Keratinocyte (primary cell): ENCODE results near the gene TTC28. TPM values are rescaled to one million over a fixed set of nuclear protein-coding genes. Genes with fewer than 3 reads are reported as not detected.

ENCODE experiments used
- DNase-seq: peaks from one replicate; pipeline ENCODE4 v3.0.0-alpha.2; 2011; ENCODE audit warnings: low read depth, missing footprints, low spot score
- FAIRE-seq: peaks from 2 replicates; lab custom pipeline; 2011; peaks lifted over from hg19 to GRCh38; lab: Jason Lieb, UNC
- H2AFZ ChIP-seq: 2 replicates; pipeline ENCODE4 v1.6.0; 2012; ENCODE audit warnings: low read length, control low read depth, inconsistent platforms; ENCODE audit not compliant: control insufficient read depth
- H3K27ac ChIP-seq: 2 replicates; pipeline ENCODE4 v1.5.1; 2011; ENCODE audit warnings: low read length; ENCODE audit not compliant: control insufficient read depth, insufficient read depth
- H3K27me3 ChIP-seq: 3 replicates; pipeline ENCODE4 v1.6.0; 2011; ENCODE audit warnings: low read length; ENCODE audit not compliant: control insufficient read depth, insufficient read depth; ENCODE audit errors: extremely low read depth
- H3K36me3 ChIP-seq, 2 experiments: 2 replicates in 1 of 2; 3 replicates in 1 of 2; pipeline ENCODE4 v1.5.1; 2011; ENCODE audit warnings: low read length in 2 of 2, mild to moderate bottlenecking in 1 of 2; ENCODE audit not compliant: control insufficient read depth in 2 of 2, insufficient read depth in 2 of 2; ENCODE audit errors: extremely low read depth in 1 of 2
- H3K4me1 ChIP-seq: 3 replicates; pipeline ENCODE4 v1.5.1; 2011; ENCODE audit warnings: low read length; ENCODE audit not compliant: control insufficient read depth, insufficient read depth; ENCODE audit errors: extremely low read depth
- H3K4me2 ChIP-seq: 3 replicates; pipeline ENCODE4 v1.6.0; 2011; ENCODE audit warnings: low read depth, low read length; ENCODE audit not compliant: control insufficient read depth, insufficient read depth; ENCODE audit errors: extremely low read depth
- H3K4me3 ChIP-seq, 3 experiments: fragments of 200-600 bp in 1 of 3; sonication (generic) in 1 of 3; 2 replicates in 2 of 3; 3 replicates in 1 of 3; pipeline ENCODE4 v1.5.1; 2011 to 2016; ENCODE audit warnings: low read length in 3 of 3, mild to moderate bottlenecking in 3 of 3, control low read depth in 2 of 3, inconsistent platforms in 1 of 3, low read depth in 1 of 3, mixed read lengths in 1 of 3, mixed run types in 1 of 3, moderate library complexity in 1 of 3; ENCODE audit not compliant: control insufficient read depth in 2 of 3, insufficient read depth in 2 of 3; ENCODE audit errors: extremely low read depth in 1 of 3
- H3K79me2 ChIP-seq: 2 replicates; pipeline ENCODE4 v1.6.0; 2012; ENCODE audit warnings: low read length; ENCODE audit not compliant: control insufficient read depth, insufficient read depth
- H3K9ac ChIP-seq: 3 replicates; pipeline ENCODE4 v1.6.0; 2011; ENCODE audit warnings: low read length; ENCODE audit not compliant: control insufficient read depth, insufficient read depth; ENCODE audit errors: extremely low read depth
- H3K9me1 ChIP-seq: 3 replicates; pipeline ENCODE4 v1.6.0; 2011; ENCODE audit warnings: low read length; ENCODE audit not compliant: control insufficient read depth, insufficient read depth; ENCODE audit errors: extremely low read depth
- H3K9me3 ChIP-seq: 2 replicates; pipeline ENCODE4 v1.5.1; 2012; ENCODE audit warnings: low read depth, low read length; ENCODE audit not compliant: control insufficient read depth
- H4K20me1 ChIP-seq: 3 replicates; pipeline ENCODE4 v1.6.0; 2011; ENCODE audit warnings: low read length; ENCODE audit not compliant: control insufficient read depth, insufficient read depth; ENCODE audit errors: extremely low read depth
- EZH2 ChIP-seq: IDR thresholded peaks from one replicate; pipeline ENCODE4 v1.6.1; 2012; ENCODE audit warnings: inconsistent platforms, mild to moderate bottlenecking, low read length, moderate library complexity
- dilution Hi-C: fragments of 300-500 bp; cut with MboI; formaldehyde crosslinking; loops from one replicate; pipeline ENCODE4 v1.7.0; 2020; ENCODE audit warnings: low sequenced_read_pairs; ENCODE audit not compliant: extremely low pct_ligation_motif_present
- polyA plus RNA-seq, 5 experiments: library from polyadenylated mRNA; depleted of rRNA in 3 of 5; stranded (reverse) in 3 of 5; stranded (forward) in 1 of 5; unstranded in 1 of 5; fragments of >200 nt; gene quantifications; 1 replicate in 1 of 5; 2 replicates in 3 of 5; 3 replicates in 1 of 5; pipeline versions ENCODE4 v1.2.1 to v1.2.3, GENCODE V29; 2011 to 2012; ENCODE audit warnings: missing spikeins in 2 of 5, low read depth in 1 of 5, low replicate concordance in 1 of 5
- TF ChIP-seq, protein P1 (sequence below), 3 experiments: IDR thresholded peaks in 1 of 3; conservative IDR thresholded peaks in 1 of 3; optimal IDR thresholded peaks in 1 of 3; 2 replicates in 2 of 3; 3 replicates in 1 of 3; pipeline versions ENCODE3 to v1.5.1; 2011; ENCODE audit warnings: low read length in 3 of 3, mild to moderate bottlenecking in 3 of 3, moderate library complexity in 2 of 3, control low read depth in 1 of 3, inconsistent platforms in 1 of 3; ENCODE audit not compliant: insufficient read depth in 2 of 3; ENCODE audit errors: extremely low read depth in 1 of 3

The TTC28 gene
- polyA plus RNA-seq, 1 donor (not counting 4 experiments of a cell fraction or from before 2014, with no cell fraction given) = 0.66 TPM

DNA sequence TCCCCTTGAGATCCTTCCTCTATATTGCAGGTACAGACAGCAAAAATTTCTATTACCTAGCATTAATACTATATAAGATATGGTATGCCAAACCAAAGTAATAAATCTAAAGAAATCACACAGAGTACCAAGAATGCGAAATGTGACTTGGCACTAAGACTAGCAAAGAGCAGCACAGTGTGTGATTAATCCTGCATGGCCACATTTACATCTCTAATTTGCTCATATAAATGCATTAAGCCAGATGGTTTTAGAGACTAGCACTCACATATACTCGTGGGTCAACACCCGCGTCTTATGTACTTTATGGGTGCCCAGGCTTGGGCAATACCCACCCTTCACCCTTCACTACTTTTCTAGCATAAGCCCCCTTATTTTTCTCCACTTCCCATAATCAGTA lies 213.2 kb downstream of the TTC28 start:
- Histone ChIP-seq H3K4me1 (no peaks in the 10 kb centered on the region), H3K79me2 (no peaks in the 10 kb centered on the region), H4K20me1 (no peaks in the 10 kb centered on the region), H3K27ac (no peak overlapping the region), H3K4me2 (no peak overlapping the region), H3K9me3 (no peaks in the 10 kb centered on the region), H3K9me1 (no peaks in the 10 kb centered on the region), H2AFZ (no peak overlapping the region), H3K9ac (no peak overlapping the region), H3K27me3 (no peaks in the 10 kb centered on the region), H3K36me3 (no peaks in the 10 kb centered on the region), H3K4me3 (no peak overlapping the region)
- DNase-seq = no peak
- FAIRE-seq = no peak
- dilution Hi-C loops = no loop called here
- TF ChIP-seq, protein P1, sequence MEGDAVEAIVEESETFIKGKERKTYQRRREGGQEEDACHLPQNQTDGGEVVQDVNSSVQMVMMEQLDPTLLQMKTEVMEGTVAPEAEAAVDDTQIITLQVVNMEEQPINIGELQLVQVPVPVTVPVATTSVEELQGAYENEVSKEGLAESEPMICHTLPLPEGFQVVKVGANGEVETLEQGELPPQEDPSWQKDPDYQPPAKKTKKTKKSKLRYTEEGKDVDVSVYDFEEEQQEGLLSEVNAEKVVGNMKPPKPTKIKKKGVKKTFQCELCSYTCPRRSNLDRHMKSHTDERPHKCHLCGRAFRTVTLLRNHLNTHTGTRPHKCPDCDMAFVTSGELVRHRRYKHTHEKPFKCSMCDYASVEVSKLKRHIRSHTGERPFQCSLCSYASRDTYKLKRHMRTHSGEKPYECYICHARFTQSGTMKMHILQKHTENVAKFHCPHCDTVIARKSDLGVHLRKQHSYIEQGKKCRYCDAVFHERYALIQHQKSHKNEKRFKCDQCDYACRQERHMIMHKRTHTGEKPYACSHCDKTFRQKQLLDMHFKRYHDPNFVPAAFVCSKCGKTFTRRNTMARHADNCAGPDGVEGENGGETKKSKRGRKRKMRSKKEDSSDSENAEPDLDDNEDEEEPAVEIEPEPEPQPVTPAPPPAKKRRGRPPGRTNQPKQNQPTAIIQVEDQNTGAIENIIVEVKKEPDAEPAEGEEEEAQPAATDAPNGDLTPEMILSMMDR (optimal IDR thresholded peaks at IDR 0.05 in 1 of 3, IDR thresholded peaks at IDR 0.05 in 1 of 3, conservative IDR thresholded peaks at IDR 0.05 in 1 of 3; ENCODE audit: extremely low read depth in 1 of 3, insufficient read depth in 2 of 3, low read length in 3 of 3) = no peak
- no peak for TF ChIP-seq EZH2

DNA sequence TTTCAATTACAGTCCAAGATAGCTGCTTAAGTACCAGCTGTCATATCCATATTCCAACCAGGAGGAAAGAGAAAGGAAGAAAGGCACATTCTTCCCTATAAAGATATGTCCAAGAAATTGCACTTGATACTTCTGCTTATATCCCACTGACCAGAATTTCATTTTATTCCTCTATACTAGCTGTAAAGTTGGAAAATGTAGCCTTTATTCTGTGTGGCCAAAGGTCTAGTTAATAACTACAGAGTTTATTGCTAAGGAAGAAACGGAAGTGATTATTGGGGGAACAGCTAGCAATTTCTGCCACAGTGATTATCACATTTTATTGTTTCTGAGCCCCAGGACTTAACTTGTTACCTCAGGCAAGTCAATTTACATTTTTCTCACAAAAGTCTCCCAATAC lies 213.8 kb downstream of the TTC28 start:
- dilution Hi-C loops = no loop called here
- Histone ChIP-seq H3K9ac (no peak overlapping the region), H4K20me1 (no peaks in the 10 kb centered on the region), H3K4me2 (no peak overlapping the region), H3K36me3 (no peaks in the 10 kb centered on the region), H3K4me3 (no peak overlapping the region), H2AFZ (no peak overlapping the region), H3K9me1 (no peaks in the 10 kb centered on the region), H3K27ac (no peak overlapping the region), H3K9me3 (no peaks in the 10 kb centered on the region), H3K79me2 (no peaks in the 10 kb centered on the region), H3K27me3 (no peaks in the 10 kb centered on the region), H3K4me1 (no peaks in the 10 kb centered on the region)
- DNase-seq (no peak), FAIRE-seq (no peak)
- no peak for TF ChIP-seq EZH2
- TF ChIP-seq, protein P1 (optimal IDR thresholded peaks at IDR 0.05 in 1 of 3, IDR thresholded peaks at IDR 0.05 in 1 of 3, conservative IDR thresholded peaks at IDR 0.05 in 1 of 3; ENCODE audit: extremely low read depth in 1 of 3, insufficient read depth in 2 of 3, low read length in 3 of 3) = no peak
